22Rv1 (cell line): Measurements from ENCODE around the gene DNAJB8.

Experiments used
- H3K27ac ChIP-seq: fragments of 450-650 bp; 2 replicates; pipeline ENCODE4 v1.5.1; 2017
- CTCF ChIP-seq: fragments of 450-650 bp; IDR thresholded peaks from 2 replicates; pipeline ENCODE4 v1.5.1; 2017; ENCODE audit warnings: mild to moderate bottlenecking
- ZFX ChIP-seq: fragments of 450-650 bp; IDR thresholded peaks from 2 replicates; pipeline ENCODE4 v1.6.1; 2017; ENCODE audit warnings: antibody characterized with exemption, borderline replicate concordance

The DNAJB8 gene

DNA sequence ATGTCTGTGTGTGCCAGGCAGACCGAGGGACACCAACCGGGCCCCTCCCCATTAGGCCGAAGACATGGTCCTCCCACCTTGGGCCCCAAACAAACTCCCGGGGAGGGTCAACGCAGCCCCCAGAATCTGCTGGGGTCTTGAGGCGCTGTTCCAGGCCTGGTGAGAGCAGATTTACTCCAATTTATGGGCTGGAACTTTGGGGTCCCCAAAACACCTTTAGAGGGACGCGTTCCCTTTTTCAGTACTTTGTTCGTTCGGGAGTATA lies 23.9 kb upstream of the DNAJB8 start:
- H3K27ac ChIP-seq: peak overlapping the region; percentile 96
- TF ChIP-seq ZFX (no peak), CTCF (no peak)

DNA sequence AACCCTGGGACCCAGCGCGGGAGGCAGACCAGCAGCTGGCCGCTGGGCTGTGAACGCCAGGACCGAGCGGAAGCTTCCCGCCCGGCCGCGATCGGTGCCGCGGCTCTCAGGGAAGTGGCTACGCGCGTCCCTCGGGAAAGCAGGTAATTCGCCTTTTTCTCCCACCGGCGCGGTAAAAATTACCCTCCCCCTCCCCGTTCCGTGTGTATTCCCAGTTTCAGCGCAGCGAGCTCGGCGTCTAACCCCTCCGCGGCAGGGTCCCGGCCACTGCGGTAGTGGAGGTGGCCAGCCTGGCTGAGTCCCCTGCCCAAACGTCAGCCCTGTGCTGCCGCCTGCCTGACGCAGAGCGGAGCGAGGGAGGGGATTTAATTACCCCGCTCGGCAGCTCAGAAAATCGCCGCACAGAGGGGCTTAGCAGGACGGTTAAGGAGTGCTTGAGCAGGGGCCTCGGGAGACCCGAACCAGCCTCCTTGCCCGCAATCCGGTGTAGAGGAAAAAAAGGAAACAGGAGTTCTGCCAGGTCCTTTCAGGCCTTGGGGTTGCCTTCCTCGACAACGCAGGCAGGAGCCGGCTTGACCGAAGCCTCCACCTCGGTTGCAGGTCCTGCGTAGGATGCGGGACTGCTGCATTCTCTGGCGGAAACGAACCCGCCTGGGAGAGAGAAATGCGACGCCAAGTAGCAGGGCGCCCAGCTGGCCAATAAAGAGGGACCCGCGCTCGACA lies 23.4 kb upstream of the DNAJB8 start:
- peak; percentile 33 for TF ChIP-seq CTCF
- no peak for TF ChIP-seq ZFX
- H3K27ac ChIP-seq: peak overlapping the region; percentile 96

DNA sequence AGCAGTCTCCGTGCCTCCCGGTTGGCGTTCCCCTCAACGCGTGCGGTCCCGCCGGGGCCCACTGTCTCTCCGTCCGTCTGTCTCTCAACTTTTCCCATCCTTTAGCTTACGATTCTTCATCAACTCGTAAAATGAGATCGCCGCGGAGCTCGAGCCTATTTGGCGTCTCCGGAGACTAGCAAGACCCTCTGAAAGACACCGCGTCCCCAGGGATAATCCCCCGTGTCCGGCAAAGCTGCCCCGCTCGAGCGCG lies 22.9 kb upstream of the DNAJB8 start:
- TF ChIP-seq ZFX: no peak
- TF ChIP-seq CTCF: no peak
- H3K27ac ChIP-seq: peak overlapping the region; percentile 96

DNA sequence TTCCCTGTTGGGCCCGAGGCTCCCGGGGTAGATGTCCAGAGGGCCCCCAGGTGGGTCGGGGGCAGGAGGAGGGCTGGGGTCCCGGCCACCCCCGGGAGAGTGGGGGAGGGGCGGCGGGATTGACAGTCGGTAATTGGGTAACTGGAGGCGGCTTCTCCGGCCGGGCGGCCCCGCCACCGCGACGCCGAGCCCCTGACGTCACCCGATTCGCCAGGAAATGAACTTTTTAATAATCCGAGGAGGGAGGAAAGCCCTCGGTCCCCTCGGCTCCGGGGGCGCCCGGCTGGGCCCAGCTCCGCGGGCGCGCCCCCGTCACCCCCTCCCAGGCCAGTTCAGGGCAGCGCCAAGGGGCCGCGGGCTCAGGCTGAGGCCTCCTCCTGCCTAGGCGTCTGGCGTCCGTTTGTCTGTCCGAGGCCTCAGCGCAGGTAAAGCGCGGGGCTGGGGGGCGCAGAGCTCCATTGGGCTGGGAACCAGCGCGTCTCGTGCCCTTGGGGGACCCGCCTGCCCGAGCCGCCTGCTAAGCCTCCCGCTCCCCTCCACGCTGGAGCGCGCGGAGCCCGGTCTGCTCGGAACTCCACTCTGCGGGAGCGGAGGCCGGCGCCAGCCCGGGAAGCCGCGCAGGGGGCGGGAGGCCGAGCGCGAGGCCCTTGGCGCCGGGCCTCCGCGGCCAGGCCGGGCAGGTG lies 22.4 kb upstream of the DNAJB8 start:
- TF ChIP-seq ZFX: no peak
- TF ChIP-seq CTCF: no peak
- peak overlapping the region; percentile 96 for H3K27ac ChIP-seq

GRCh38 chr3:128488636-128488990 lies 21.9 kb upstream of the DNAJB8 start:
- TF ChIP-seq ZFX (no peak), CTCF (no peak)
- peak overlapping the region; percentile 96 for H3K27ac ChIP-seq

GRCh38 chr3:128487813-128488635 lies 21.3 kb upstream of the DNAJB8 start:
- peak overlapping the region; percentile 96 for H3K27ac ChIP-seq

More at GRCh38 chr3:128487813-128488635, 21.3 kb upstream of the DNAJB8 start:
- TF ChIP-seq ZFX: no peak
- no peak for TF ChIP-seq CTCF
